HEK293 (cell line): Measurements from ENCODE around the gene NEO1.

Source experiments
- CTCF ChIA-PET: fragments of 350-600 bp; formaldehyde crosslinking; extraction: SDS; loops from one replicate; lab custom pipeline; 2021; ENCODE audit warnings: antibody characterized with exemption; lab: Yijun Ruan, JAX
- POLR2A ChIA-PET: fragments of 300-600 bp; formaldehyde crosslinking; extraction: SDS; loops from one replicate; lab custom pipeline; 2020; ENCODE audit warnings: antibody characterized with exemption, inconsistent platforms; lab: Yijun Ruan, JAX
- H3K27ac ChIP-seq: fragments of 200-500 bp; sonication (Bioruptor generic); 2 replicates; pipeline ENCODE4 v1.5.1; 2014; ENCODE audit warnings: low read depth, low read length, control low read depth, inconsistent platforms; ENCODE audit errors: extremely low read depth
- H3K36me3 ChIP-seq, 2 experiments: fragments of 200-500 bp in 1 of 2; sonication (Bioruptor generic) in 1 of 2; 1 replicate in 1 of 2; 2 replicates in 1 of 2; pipeline ENCODE4 v1.5.1; 2014 to 2017; ENCODE audit warnings: inconsistent platforms in 2 of 2, low read length in 2 of 2; ENCODE audit not compliant: control insufficient read depth in 2 of 2, insufficient read depth in 1 of 2
- H3K4me1 ChIP-seq: fragments of 200-500 bp; sonication (Bioruptor generic); 2 replicates; pipeline ENCODE4 v1.5.1; 2014; ENCODE audit warnings: mild to moderate bottlenecking, low read length, inconsistent platforms; ENCODE audit not compliant: control insufficient read depth, insufficient read depth
- H3K4me3 ChIP-seq: 2 replicates; pipeline ENCODE4 v1.5.1; 2011; ENCODE audit warnings: low read depth, mild to moderate bottlenecking, control low read depth, low read length, moderate library complexity
- H3K9me3 ChIP-seq: fragments of 200-500 bp; sonication (Bioruptor generic); 2 replicates; pipeline ENCODE4 v1.5.1; 2014; ENCODE audit warnings: low read depth, low read length, inconsistent platforms; ENCODE audit not compliant: control insufficient read depth, insufficient read depth
- BCL11A ChIP-seq: fragments of 450-650 bp; formaldehyde crosslinking; IDR thresholded peaks from 2 replicates; pipeline ENCODE4 v1.5.1; 2016; ENCODE audit warnings: low read depth, missing biosample characterization, missing genetic modification characterization
- CTCF ChIP-seq: fragments of 450-650 bp; formaldehyde crosslinking; IDR thresholded peaks from 2 replicates; pipeline ENCODE4 v1.5.1; 2016; ENCODE audit warnings: missing biosample characterization, missing genetic modification characterization
- GLI2 ChIP-seq: fragments of 450-650 bp; formaldehyde crosslinking; IDR thresholded peaks from 2 replicates; pipeline ENCODE4; 2017; ENCODE audit warnings: missing biosample characterization, missing genetic modification characterization, low read depth, borderline replicate concordance
- IKZF3 ChIP-seq: fragments of 450-650 bp; IDR thresholded peaks from 2 replicates; pipeline ENCODE4 v1.5.0; 2018; ENCODE audit warnings: missing biosample characterization, mild to moderate bottlenecking, missing genetic modification characterization, moderate library complexity
- KLF9 ChIP-seq: fragments of 450-650 bp; formaldehyde crosslinking; IDR thresholded peaks from 2 replicates; pipeline ENCODE4 v1.5.1; 2016; ENCODE audit warnings: missing biosample characterization, missing genetic modification characterization, low read depth
- SP2 ChIP-seq: fragments of 450-650 bp; formaldehyde crosslinking; IDR thresholded peaks from 2 replicates; pipeline ENCODE4 v1.5.1; 2016; ENCODE audit warnings: missing biosample characterization, missing genetic modification characterization
- ZBTB6 ChIP-seq: fragments of 450-650 bp; formaldehyde crosslinking; IDR thresholded peaks from 2 replicates; pipeline ENCODE4 v1.5.1; 2017; ENCODE audit warnings: missing biosample characterization, missing genetic modification characterization
- ZNF214 ChIP-seq: fragments of 450-650 bp; formaldehyde crosslinking; IDR thresholded peaks from 2 replicates; pipeline ENCODE4 v1.5.1; 2017; ENCODE audit warnings: missing biosample characterization, mild to moderate bottlenecking, missing genetic modification characterization, borderline replicate concordance
- ZNF223 ChIP-seq: fragments of 450-650 bp; formaldehyde crosslinking; IDR thresholded peaks from 2 replicates; pipeline ENCODE4 v1.5.1; 2016; ENCODE audit warnings: missing biosample characterization, missing genetic modification characterization
- ZNF274 ChIP-seq, 2 experiments: fragments of 200-500 bp in 1 of 2; fragments of 450-650 bp in 1 of 2; sonication (Bioruptor generic) in 1 of 2; formaldehyde crosslinking in 1 of 2; IDR thresholded peaks; 2 replicates each; pipeline versions ENCODE4 v1.5.1 to v1.6.1; 2014 to 2016; ENCODE audit warnings: borderline replicate concordance in 1 of 2, inconsistent platforms in 1 of 2, low read length in 1 of 2, missing biosample characterization in 1 of 2, missing genetic modification characterization in 1 of 2
- ZNF302 ChIP-seq: fragments of 450-650 bp; formaldehyde crosslinking; IDR thresholded peaks from 2 replicates; pipeline ENCODE4 v1.5.1; 2016; ENCODE audit warnings: missing biosample characterization, missing genetic modification characterization, low read depth
- ZNF350 ChIP-seq: fragments of 450-650 bp; formaldehyde crosslinking; IDR thresholded peaks from 2 replicates; pipeline ENCODE4 v1.5.0; 2017; ENCODE audit warnings: missing biosample characterization, mild to moderate bottlenecking, missing genetic modification characterization
- ZNF416 ChIP-seq: fragments of 450-650 bp; formaldehyde crosslinking; IDR thresholded peaks from 2 replicates; pipeline ENCODE4 v1.5.1; 2016; ENCODE audit warnings: missing biosample characterization, missing genetic modification characterization
- ZNF433 ChIP-seq: fragments of 450-650 bp; formaldehyde crosslinking; IDR thresholded peaks from 2 replicates; pipeline ENCODE4 v1.5.1; 2016; ENCODE audit warnings: missing biosample characterization, missing genetic modification characterization, low read depth
- ZNF514 ChIP-seq: fragments of 450-650 bp; formaldehyde crosslinking; IDR thresholded peaks from 2 replicates; pipeline ENCODE4 v1.5.1; 2016; ENCODE audit warnings: missing biosample characterization, missing genetic modification characterization
- ZNF521 ChIP-seq: fragments of 450-650 bp; formaldehyde crosslinking; IDR thresholded peaks from 2 replicates; pipeline ENCODE4 v1.5.1; 2017; ENCODE audit warnings: missing biosample characterization, mild to moderate bottlenecking, missing genetic modification characterization
- ZNF621 ChIP-seq: fragments of 450-650 bp; formaldehyde crosslinking; IDR thresholded peaks from 2 replicates; pipeline ENCODE4 v1.5.1; 2017; ENCODE audit warnings: missing biosample characterization, missing genetic modification characterization
- ZNF623 ChIP-seq: fragments of 450-650 bp; formaldehyde crosslinking; IDR thresholded peaks from 2 replicates; pipeline ENCODE4 v1.5.1; 2016; ENCODE audit warnings: missing biosample characterization, missing genetic modification characterization
- TF ChIP-seq, protein P1 (sequence below): fragments of 450-650 bp; formaldehyde crosslinking; IDR thresholded peaks from 2 replicates; pipeline ENCODE4 v1.5.1; 2016; ENCODE audit warnings: missing biosample characterization, missing genetic modification characterization
- TF ChIP-seq, protein P2 (sequence below): fragments of 450-650 bp; formaldehyde crosslinking; IDR thresholded peaks from 2 replicates; pipeline ENCODE4 v1.5.1; 2017; ENCODE audit warnings: missing biosample characterization, missing genetic modification characterization

NEO1 gene

GRCh38 chr15:73336756-73337155, 284.5 kb downstream of the NEO1 start:
- Histone ChIP-seq H3K4me3 (no peak overlapping the region), H3K9me3 (no peaks in the 10 kb centered on the region), H3K27ac (no peak overlapping the region), H3K4me1 (no peaks in the 10 kb centered on the region), H3K36me3 (no peaks in the 10 kb centered on the region)
- ChIA-PET CTCF (no interaction called here), POLR2A (no interaction called here)
- no peak for TF ChIP-seq ZNF223 (tag by site-specific recombination)
- no peak for TF ChIP-seq ZNF433 (tag by site-specific recombination)
- no peak for TF ChIP-seq IKZF3 (tag by site-specific recombination)
- TF ChIP-seq ZNF214 (tag by site-specific recombination) = no peak
- TF ChIP-seq GLI2 (tag by site-specific recombination) = no peak
- TF ChIP-seq, protein P1, sequence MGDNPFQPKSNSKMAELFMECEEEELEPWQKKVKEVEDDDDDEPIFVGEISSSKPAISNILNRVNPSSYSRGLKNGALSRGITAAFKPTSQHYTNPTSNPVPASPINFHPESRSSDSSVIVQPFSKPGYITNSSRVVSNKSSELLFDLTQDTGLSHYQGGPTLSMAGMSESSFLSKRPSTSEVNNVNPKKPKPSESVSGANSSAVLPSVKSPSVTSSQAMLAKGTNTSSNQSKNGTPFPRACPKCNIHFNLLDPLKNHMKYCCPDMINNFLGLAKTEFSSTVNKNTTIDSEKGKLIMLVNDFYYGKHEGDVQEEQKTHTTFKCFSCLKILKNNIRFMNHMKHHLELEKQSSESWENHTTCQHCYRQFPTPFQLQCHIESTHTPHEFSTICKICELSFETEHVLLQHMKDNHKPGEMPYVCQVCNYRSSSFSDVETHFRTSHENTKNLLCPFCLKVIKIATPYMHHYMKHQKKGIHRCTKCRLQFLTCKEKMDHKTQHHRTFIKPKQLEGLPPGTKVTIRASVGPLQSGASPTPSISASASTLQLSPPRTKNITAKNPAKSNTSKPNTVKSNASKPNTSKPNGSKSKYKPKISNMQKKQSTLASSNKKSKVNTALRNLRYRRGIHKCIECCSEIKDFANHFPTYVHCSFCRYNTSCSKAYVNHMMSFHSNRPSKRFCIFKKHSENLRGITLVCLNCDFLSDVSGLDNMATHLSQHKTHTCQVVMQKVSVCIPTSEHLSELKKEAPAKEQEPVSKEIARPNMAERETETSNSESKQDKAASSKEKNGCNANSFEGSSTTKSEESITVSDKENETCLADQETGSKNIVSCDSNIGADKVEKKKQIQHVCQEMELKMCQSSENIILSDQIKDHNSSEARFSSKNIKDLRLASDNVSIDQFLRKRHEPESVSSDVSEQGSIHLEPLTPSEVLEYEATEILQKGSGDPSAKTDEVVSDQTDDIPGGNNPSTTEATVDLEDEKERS (tag by site-specific recombination) = no peak

DNA sequence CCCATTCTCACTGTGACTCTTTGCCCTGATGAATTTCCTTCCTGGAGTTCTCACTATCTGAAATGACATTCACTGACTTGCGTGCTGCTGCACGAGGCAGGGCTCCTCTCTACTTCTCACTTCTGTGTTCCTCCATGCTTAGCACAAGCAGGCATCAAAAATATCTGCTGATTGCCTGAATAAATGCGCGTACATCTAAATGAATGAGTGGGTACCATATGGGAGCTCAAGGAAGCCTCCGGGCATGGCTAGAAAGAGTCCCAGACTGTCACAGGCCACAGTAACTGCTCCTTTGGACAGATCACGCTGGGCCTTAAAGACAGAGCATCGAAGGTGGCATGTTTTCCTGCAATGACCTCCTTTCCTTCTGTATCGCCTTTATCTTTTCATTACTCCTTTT, 284.9 kb downstream of the NEO1 start:
- H3K27ac ChIP-seq = no peak overlapping the region
- POLR2A ChIA-PET = no interaction called here
- CTCF ChIA-PET = no interaction called here

DNA sequence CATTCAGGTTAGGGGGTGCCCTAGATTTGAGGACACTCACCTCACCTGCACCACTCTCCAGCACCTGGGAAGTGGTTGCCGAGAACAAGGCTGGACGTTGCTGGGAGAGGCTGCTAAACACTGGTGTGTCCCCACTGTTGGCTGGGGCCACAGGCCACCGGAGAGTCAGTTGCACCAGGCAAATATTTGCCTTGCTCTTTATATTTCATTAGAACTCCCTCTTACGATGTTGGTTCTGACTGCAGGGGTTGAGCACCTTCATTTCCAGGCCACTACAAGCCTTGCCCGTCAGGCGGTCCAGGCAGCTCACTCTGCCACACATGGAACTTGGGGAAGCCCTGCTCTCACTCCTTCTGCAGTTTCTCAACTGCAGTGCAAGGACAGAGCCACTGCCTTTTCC, 285.8 kb downstream of the NEO1 start:
- Histone ChIP-seq H3K4me1 (no peaks in the 10 kb centered on the region), H3K4me3 (no peak overlapping the region), H3K9me3 (no peaks in the 10 kb centered on the region), H3K36me3 (no peaks in the 10 kb centered on the region), H3K27ac (no peak overlapping the region)
- POLR2A ChIA-PET = no interaction called here
- no peak for TF ChIP-seq ZNF621
- no peak for TF ChIP-seq ZNF521
- TF ChIP-seq, protein P2, sequence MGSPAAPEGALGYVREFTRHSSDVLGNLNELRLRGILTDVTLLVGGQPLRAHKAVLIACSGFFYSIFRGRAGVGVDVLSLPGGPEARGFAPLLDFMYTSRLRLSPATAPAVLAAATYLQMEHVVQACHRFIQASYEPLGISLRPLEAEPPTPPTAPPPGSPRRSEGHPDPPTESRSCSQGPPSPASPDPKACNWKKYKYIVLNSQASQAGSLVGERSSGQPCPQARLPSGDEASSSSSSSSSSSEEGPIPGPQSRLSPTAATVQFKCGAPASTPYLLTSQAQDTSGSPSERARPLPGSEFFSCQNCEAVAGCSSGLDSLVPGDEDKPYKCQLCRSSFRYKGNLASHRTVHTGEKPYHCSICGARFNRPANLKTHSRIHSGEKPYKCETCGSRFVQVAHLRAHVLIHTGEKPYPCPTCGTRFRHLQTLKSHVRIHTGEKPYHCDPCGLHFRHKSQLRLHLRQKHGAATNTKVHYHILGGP (tag by site-specific recombination) = no peak
- no peak for TF ChIP-seq CTCF (tag by site-specific recombination)
- no peak for TF ChIP-seq KLF9 (tag by site-specific recombination)
- no peak for TF ChIP-seq SP2 (tag by site-specific recombination)
- no peak for TF ChIP-seq ZBTB6 (tag by site-specific recombination)
- no peak for TF ChIP-seq ZNF274 (IDR thresholded peaks at IDR 0.05; ENCODE audit: low read length)
- TF ChIP-seq ZNF274 (tag by site-specific recombination; IDR thresholded peaks at IDR 0.05; ENCODE audit: borderline replicate concordance) = no peak
- no peak for TF ChIP-seq ZNF623 (tag by site-specific recombination)
- CTCF ChIA-PET = interaction anchor here (0.5 kb wide), 2 partner anchors 643 to 651 kb away, joined by 4 read pairs; no protein-coding TSS in a partner anchor

More for the DNA sequence above, 284.9 kb downstream of the NEO1 start:
- Histone ChIP-seq H3K4me3 (no peak overlapping the region), H3K4me1 (no peaks in the 10 kb centered on the region)
- TF ChIP-seq ZNF350 (tag by site-specific recombination) (no peak), ZNF302 (tag by site-specific recombination) (no peak), ZNF416 (no peak), ZNF514 (tag by site-specific recombination) (no peak), BCL11A (tag by site-specific recombination) (no peak), CTCF (tag by site-specific recombination) (no peak)
- TF ChIP-seq, all 188 proteins: peak for 0
- no peaks in the 10 kb centered on the region for H3K9me3 ChIP-seq
- no peaks in the 10 kb centered on the region for H3K36me3 ChIP-seq
